SH-SY5Y (cell line): ENCODE data around the gene LIPG.

Source experiments
- GATA2 ChIP-seq: IDR thresholded peaks from 2 replicates; pipeline ENCODE4 v1.6.1; 2011; ENCODE audit warnings: mild to moderate bottlenecking, low read depth, low read length
- GATA3 ChIP-seq: IDR thresholded peaks from 2 replicates; pipeline ENCODE4 v1.6.1; 2011; ENCODE audit warnings: low read depth, mild to moderate bottlenecking, low read length, moderate library complexity

- TF ChIP-seq GATA3 (no peak), GATA2 (no peak)
Measured at GRCh38 chr18:49519101-49519971, 42.5 kb upstream of the LIPG start.
